HepG2 (cell line): ENCODE results near the gene FASTKD1. TPM values are rescaled to one million over a fixed set of nuclear protein-coding genes. Genes with fewer than 3 reads are reported as not detected.

Experiments
- ATAC-seq: fragments of 200-7000 bp; cut with Tn5 transposase; 3 replicates; pipeline ENCODE4 v1.9.1; 2020; ENCODE audit warnings: mild to moderate bottlenecking, moderate library complexity
- BruUV-seq: library from RNA; stranded (reverse); fragments of 400-500 nt; replicated peaks from 2 replicates; lab custom pipeline; 2021; lab: Mats Ljungman, UMichigan
- CTCF ChIA-PET: fragments of 300-600 bp; formaldehyde crosslinking; extraction: SDS; loops from one replicate; lab custom pipeline; 2021; ENCODE audit warnings: low total read pairs, inconsistent platforms, low intra/inter-chr PET ratio; lab: Yijun Ruan, JAX
- POLR2A ChIA-PET: fragments of 350-600 bp; sonication (Branson Sonifier 250); formaldehyde crosslinking; loops from one replicate; lab custom pipeline; 2020; ENCODE audit warnings: antibody characterized with exemption, inconsistent platforms; lab: Yijun Ruan, JAX
- DNase-seq: peaks from one replicate; pipeline ENCODE4 v3.0.0-alpha.2; 2015; ENCODE audit warnings: low spot score
- FAIRE-seq: peaks from 3 replicates; lab custom pipeline; 2011; peaks lifted over from hg19 to GRCh38; lab: Jason Lieb, UNC
- H2AFZ ChIP-seq: one replicate; pipeline ENCODE4 v1.6.1; 2011; ENCODE audit warnings: low read length, inconsistent platforms
- H3K27ac ChIP-seq: fragments of 300-600 bp; 3 replicates; pipeline ENCODE4 v1.8.0; 2011; ENCODE audit warnings: mixed run types, mild to moderate bottlenecking, mixed read lengths, low read length, inconsistent platforms; ENCODE audit not compliant: insufficient read depth; ENCODE audit errors: extremely low read length
- H3K27me3 ChIP-seq, 2 experiments: fragments of 200-600 bp in 1 of 2; 2 replicates in 1 of 2; 3 replicates in 1 of 2; pipeline versions ENCODE4 v1.6.0 to v1.8.0; 2011; ENCODE audit warnings: low read length in 2 of 2, mild to moderate bottlenecking in 2 of 2, moderate library complexity in 2 of 2, inconsistent platforms in 1 of 2; ENCODE audit not compliant: insufficient read depth in 2 of 2, control insufficient read depth in 1 of 2
- H3K36me3 ChIP-seq, 2 experiments: fragments of 200-600 bp in 1 of 2; replicated peaks in 1 of 2; 2 replicates in 1 of 2; 3 replicates in 1 of 2; pipeline versions ENCODE4 v1.5.1 to v1.8.0; 2011; ENCODE audit warnings: low read length in 2 of 2, inconsistent platforms in 1 of 2; ENCODE audit not compliant: insufficient read depth in 2 of 2, control insufficient read depth in 1 of 2
- H3K4me1 ChIP-seq: 2 replicates; pipeline ENCODE4 v1.5.1; 2012; ENCODE audit warnings: low read length, inconsistent platforms; ENCODE audit not compliant: insufficient read depth
- H3K4me2 ChIP-seq: 2 replicates; pipeline ENCODE4 v1.6.0; 2011; ENCODE audit warnings: low read depth, low read length, inconsistent platforms
- H3K4me3 ChIP-seq, 3 experiments: fragments of 200-600 bp in 1 of 3; sonication (generic), shearing (Covaris generic) in 1 of 3; replicated peaks in 1 of 3; 2 replicates each; pipeline ENCODE4 v1.5.1; 2011 to 2016; ENCODE audit warnings: low read length in 3 of 3, inconsistent platforms in 2 of 3, low read depth in 2 of 3, mild to moderate bottlenecking in 2 of 3, control low read depth in 1 of 3, mixed read lengths in 1 of 3; ENCODE audit not compliant: insufficient read depth in 1 of 3
- H3K79me2 ChIP-seq: one replicate; pipeline ENCODE4 v1.6.1; 2011; ENCODE audit warnings: low read length, inconsistent platforms; ENCODE audit not compliant: insufficient read depth
- H3K9ac ChIP-seq: 2 replicates; pipeline ENCODE4 v1.6.0; 2011; ENCODE audit warnings: mild to moderate bottlenecking, low read depth, low read length, inconsistent platforms; ENCODE audit not compliant: insufficient read depth
- H3K9me3 ChIP-seq: 2 replicates; pipeline ENCODE4 v1.5.1; 2012; ENCODE audit warnings: mild to moderate bottlenecking, low read length
- H4K20me1 ChIP-seq: 2 replicates; pipeline ENCODE4 v1.6.0; 2011; ENCODE audit warnings: inconsistent platforms, mild to moderate bottlenecking, low read length, moderate library complexity; ENCODE audit not compliant: insufficient read depth
- CREM ChIP-seq, 2 experiments: sonication (generic) in 1 of 2; formaldehyde crosslinking in 1 of 2; IDR thresholded peaks; 2 replicates each; pipeline versions ENCODE4 v1.4.0 to v1.6.1; 2016 to 2020; ENCODE audit warnings: antibody characterized with exemption in 1 of 2, mild to moderate bottlenecking in 1 of 2, missing genetic modification reagents in 1 of 2
- DRAP1 ChIP-seq: IDR thresholded peaks from 2 replicates; pipeline ENCODE4 v1.6.1; 2016; ENCODE audit warnings: missing genetic modification reagents, missing compliant biosample characterization
- ELF4 ChIP-seq: sonication (generic); formaldehyde crosslinking; IDR thresholded peaks from 2 replicates; pipeline ENCODE4 v1.5.0; 2020; ENCODE audit warnings: missing genetic modification reagents, mild to moderate bottlenecking, moderate library complexity, borderline replicate concordance
- ESRRA ChIP-seq: sonication (generic); formaldehyde crosslinking; IDR thresholded peaks from 2 replicates; pipeline ENCODE4 v1.5.1; 2020; ENCODE audit warnings: mild to moderate bottlenecking, low read depth, missing genetic modification reagents
- FOXO1 ChIP-seq: sonication (generic); formaldehyde crosslinking; IDR thresholded peaks from 2 replicates; pipeline ENCODE4 v1.4.0; 2020; ENCODE audit warnings: missing genetic modification reagents
- GABPA ChIP-seq, 2 experiments: IDR thresholded peaks; 2 replicates each; pipeline ENCODE4 v1.6.1; 2011 to 2016; ENCODE audit warnings: low read depth in 2 of 2, low read length in 1 of 2, missing biosample characterization in 1 of 2, missing genetic modification characterization in 1 of 2
- GATA4 ChIP-seq: sonication (generic); IDR thresholded peaks from 2 replicates; pipeline ENCODE4 v1.6.1; 2016; ENCODE audit warnings: antibody characterized with exemption, low read depth, borderline replicate concordance
- IRF2 ChIP-seq: IDR thresholded peaks from 2 replicates; pipeline ENCODE4 v1.6.1; 2018; ENCODE audit warnings: missing genetic modification reagents, missing compliant biosample characterization
- KDM5A ChIP-seq: fragments of 200-600 bp; sonication (generic); IDR thresholded peaks from 2 replicates; pipeline ENCODE4 v1.7.0; 2018; ENCODE audit warnings: antibody characterized with exemption, mild to moderate bottlenecking, low read length, borderline replicate concordance
- NFYB ChIP-seq: sonication (generic); formaldehyde crosslinking; IDR thresholded peaks from 2 replicates; pipeline ENCODE4 v1.4.0; 2020; ENCODE audit warnings: missing genetic modification reagents
- SNAPC5 ChIP-seq: sonication (generic); formaldehyde crosslinking; IDR thresholded peaks from 2 replicates; pipeline ENCODE4 v1.8.1; 2023; ENCODE audit warnings: mild to moderate bottlenecking, missing genetic modification reagents, borderline replicate concordance
- SRY ChIP-seq: sonication (generic); formaldehyde crosslinking; IDR thresholded peaks from 2 replicates; pipeline ENCODE4 v1.8.0; 2022; ENCODE audit warnings: mild to moderate bottlenecking, missing genetic modification reagents
- TEAD3 ChIP-seq: optimal IDR thresholded peaks from 2 replicates; pipeline ENCODE3; 2016; ENCODE audit warnings: borderline replicate concordance
- ZKSCAN8 ChIP-seq: IDR thresholded peaks from 2 replicates; pipeline ENCODE4 v1.6.1; 2016; ENCODE audit warnings: borderline replicate concordance, missing genetic modification reagents, missing compliant biosample characterization
- ZNF264 ChIP-seq: sonication (generic); formaldehyde crosslinking; IDR thresholded peaks from 2 replicates; pipeline ENCODE4 v1.4.0; 2020; ENCODE audit warnings: missing genetic modification reagents
- ZNF557 ChIP-seq: sonication (generic); formaldehyde crosslinking; IDR thresholded peaks from 2 replicates; pipeline ENCODE4 v1.4.0; 2020; ENCODE audit warnings: missing genetic modification reagents
- ZNF841 ChIP-seq: sonication (generic); formaldehyde crosslinking; IDR thresholded peaks from 2 replicates; pipeline ENCODE4 v1.8.1; 2023; ENCODE audit warnings: missing genetic modification reagents, borderline replicate concordance
- WGBS: methylation state at CpG from one replicate; pipeline ENCODE4 v1.1.6; 2017; ENCODE audit warnings: low lambda C conversion rate; 5-methylcytosine and 5-hydroxymethylcytosine counted together
- in situ Hi-C: cut with HindIII; loops from 2 replicates; pipeline ENCODE4 v1.10.0; 2017; ENCODE audit warnings: low pct_unique_long_range_greater_than_20kb; ENCODE audit not compliant: extremely low pct_ligation_motif_present
- intact Hi-C: fragments of 100-400 bp; cut with micrococcal nuclease; formaldehyde crosslinking; loops from one replicate; pipeline ENCODE4 v1.10.0; 2022; ENCODE audit not compliant: unreplicated experiment
- polyA plus RNA-seq, 8 experiments: library from polyadenylated mRNA; depleted of rRNA in 3 of 8; stranded (reverse) in 7 of 8; unstranded in 1 of 8; fragments of >200 nt; fragmentation: Illumina TruSeq in 4 of 8; extraction: Trizol in 4 of 8; gene quantifications; 2 replicates each; pipeline versions ENCODE4 v1.2.1 to v1.2.3, GENCODE V29; 2011 to 2016; ENCODE audit warnings: low read depth in 4 of 8, missing spikeins in 1 of 8, mixed read lengths in 1 of 8; ENCODE audit not compliant: insufficient read depth in 1 of 8
- total RNA-seq, 5 experiments: library from RNA; depleted of rRNA; stranded (reverse); fragments of >200 nt; fragmentation: Illumina TruSeq; extraction: Trizol; gene quantifications; 2 replicates each; pipeline ENCODE4 v1.2.3, GENCODE V29; 2016; ENCODE audit warnings: low read depth in 1 of 5

Gene FASTKD1
- total and polyA plus RNA-seq, 2 of the 13 experiments (the other 11 are each of a cell fraction or from before 2014, with no cell fraction given), result 35.0 to 38.0 TPM

- POLR2A ChIA-PET, result interaction anchor here (1.3 kb wide), 1 partner anchor 21 kb away, joined by 3 read pairs; no protein-coding TSS in a partner anchor
- Histone ChIP-seq H3K36me3 (peaks cover 0 to 5% of the 10 kb centered on the region in 2 experiments; a peak in 1 of 5 replicates), H4K20me1 (no peaks in the 10 kb centered on the region), H3K27me3 (no peaks in the 10 kb centered on the region), H3K27ac (peak overlapping the region; percentile 9), H3K9ac (no peak overlapping the region), H3K4me2 (no peak overlapping the region), H3K9me3 (no peaks in the 10 kb centered on the region), H3K79me2 (no peaks in the 10 kb centered on the region), H2AFZ (no peak overlapping the region), H3K4me3 (no peak overlapping the region), H3K4me1 (peaks cover 37% of the 10 kb centered on the region)
- intact Hi-C loops (no loop called here), in situ Hi-C loops (no loop called here)
- FAIRE-seq (no peak), DNase-seq (no peak), ATAC-seq (no peak)
- CTCF ChIA-PET, result no interaction called here
- 0 out of 2 replicates have a peak, but pooled peaks have one; percentile 20 for TF ChIP-seq CREM (IDR thresholded peaks at IDR 0.05)
- no peak for TF ChIP-seq CREM (CRISPR knock-in tag; IDR thresholded peaks at IDR 0.05)
- no peak for TF ChIP-seq SNAPC5 (CRISPR knock-in tag)
- BruUV-seq, result no TSS peak
Measured at GRCh38 chr2:169486487-169486886, 87.2 kb downstream of the FASTKD1 start.

- DNase-seq (peak; percentile 92), ATAC-seq (peak; percentile 90), FAIRE-seq (peak; percentile 48)
- in situ Hi-C loops, result no loop called here
- 26% methylated on average over 1 of the region's 1 CpG for WGBS
- peak overlapping the region; percentile 46 for H3K4me2 ChIP-seq
- ChIA-PET POLR2A (interaction anchor here (1.3 kb wide), 1 partner anchor 22 kb away, joined by 3 read pairs; no protein-coding TSS in a partner anchor), CTCF (no interaction called here)
- H3K9me3 ChIP-seq, result no peaks in the 10 kb centered on the region
- intact Hi-C loops, result no loop called here
- H3K79me2 ChIP-seq, result no peaks in the 10 kb centered on the region
- no peak overlapping the region for H3K9ac ChIP-seq
- H3K4me1 ChIP-seq, result peaks cover 45% of the 10 kb centered on the region
- H3K27ac ChIP-seq, result peak overlapping the region; percentile 54
- BruUV-seq, result no TSS peak
- no peaks in the 10 kb centered on the region for H3K27me3 ChIP-seq
- peaks cover 0 to 5% of the 10 kb centered on the region in 2 experiments; a peak in 1 of 5 replicates for H3K36me3 ChIP-seq
- no peaks in the 10 kb centered on the region for H4K20me1 ChIP-seq
- H3K4me3 ChIP-seq, result no peak overlapping the region
- H2AFZ ChIP-seq, result no peak overlapping the region
- TF ChIP-seq ZNF841 (CRISPR knock-in tag), result no peak
- TF ChIP-seq NFYB (CRISPR knock-in tag), result peak; percentile 68
- no peak for TF ChIP-seq IRF2 (CRISPR knock-in tag)
- 0 out of 2 replicates have a peak, but pooled peaks have one; percentile 51 for TF ChIP-seq KDM5A
- no peak for TF ChIP-seq GABPA (IDR thresholded peaks at IDR 0.05; ENCODE audit: low read depth, low read length)
- peak; percentile 28; the same call in 1 of the 2 replicates for TF ChIP-seq GABPA (CRISPR knock-in tag; IDR thresholded peaks at IDR 0.05; ENCODE audit: low read depth)
- TF ChIP-seq GATA4, result no peak
- 0 out of 2 replicates have a peak, but pooled peaks have one; percentile 26 for TF ChIP-seq FOXO1
- TF ChIP-seq DRAP1 (CRISPR knock-in tag), result no peak
- no peak for TF ChIP-seq SRY (CRISPR knock-in tag)
- no peak for TF ChIP-seq ELF4
- TF ChIP-seq ZNF264 (CRISPR knock-in tag), result 0 out of 2 replicates have a peak, but pooled peaks have one; percentile 17
- TF ChIP-seq TEAD3 (CRISPR knock-in tag), result no peak
- no peak for TF ChIP-seq ESRRA (CRISPR knock-in tag)
- no peak for TF ChIP-seq ZNF557 (CRISPR knock-in tag)
- peak; percentile 22; the same call in 1 of the 2 replicates for TF ChIP-seq ZKSCAN8 (CRISPR knock-in tag)
Measured at GRCh38 chr2:169485650-169486138, 88.0 kb downstream of the FASTKD1 start.
